ENCODE results near the gene SNED1.

DNA sequence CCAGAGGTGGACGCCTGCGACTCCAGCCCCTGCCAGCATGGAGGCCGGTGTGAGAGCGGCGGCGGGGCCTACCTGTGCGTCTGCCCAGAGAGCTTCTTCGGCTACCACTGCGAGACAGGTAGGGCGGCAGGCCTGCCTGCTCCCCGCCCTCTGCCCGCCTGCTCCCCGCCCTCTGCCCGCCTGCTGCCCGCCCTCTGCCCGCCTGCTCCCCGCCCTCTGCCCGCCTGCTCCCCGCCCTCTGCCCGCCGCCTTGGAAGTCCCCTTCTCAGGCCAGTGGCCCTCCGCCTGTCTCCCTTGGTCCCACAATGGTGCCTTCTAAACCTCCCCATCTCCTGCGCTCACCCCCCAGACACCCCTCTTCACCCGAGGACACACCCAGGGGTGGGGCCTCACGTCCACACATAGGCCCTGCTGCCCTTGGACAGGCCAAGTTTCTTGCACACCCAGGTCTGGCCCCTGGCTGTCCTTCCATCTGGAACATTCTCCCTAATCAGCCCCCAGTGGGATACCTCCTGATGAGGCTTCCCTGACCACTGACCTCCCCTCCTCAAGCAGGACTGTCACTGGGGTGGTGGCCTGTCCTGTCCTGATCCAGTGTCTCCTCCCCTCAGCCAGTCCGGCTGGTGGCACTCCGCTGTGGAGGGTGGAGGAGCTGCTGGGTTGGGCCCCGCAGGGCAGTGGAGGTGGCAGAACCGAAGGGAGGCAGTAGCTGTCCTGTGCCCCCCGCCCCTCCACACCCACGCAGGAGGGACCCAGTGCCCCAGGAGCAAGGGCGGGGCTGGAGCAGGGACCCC, 65.8 kb downstream of the SNED1 start:
- TF ChIP-seq EZH2 (IDR thresholded peaks at IDR 0.05; ENCODE audit: insufficient read depth, poor library complexity, severe bottlenecking) (no peak), EZH2phosphoT487 (IDR thresholded peaks at IDR 0.05; ENCODE audit: insufficient read depth, low read depth) (no peak)

Data from GM23248 (cell line).